Measurements from ENCODE around the gene ACTN1. TPM values are rescaled to one million over a fixed set of nuclear protein-coding genes. Genes with fewer than 3 reads are reported as not detected.
A peak's percentile ranks its signal among the peaks of the same experiment; 100 is the strongest.

Gene ACTN1
- total RNA-seq, 3 donors from 2014 or later (not counting 1 experiment from before 2014, with no cell fraction given) = 14.9 to 39.5 (median 19.6) TPM

GRCh38 chr14:68939181-68939892, 39.8 kb downstream of the ACTN1 start:
- Mint-ChIP-seq H3K36me3 (no peaks in the 10 kb centered on the region), H3K4me3 (no peak overlapping the region), H3K9me3 (no peaks in the 10 kb centered on the region), H3K4me1 (peaks cover 5 to 13% of the 10 kb centered on the region in 2 donors), H3K27me3 (ENCODE audit: low read depth in 2 of 2) (no peaks in the 10 kb centered on the region), H3K27ac (peak overlapping the region in 1 of 2 donors; percentile 18)
- intact Hi-C loops (cut with micrococcal nuclease) = no loop called here
- Histone ChIP-seq H3K27me3 (ENCODE audit: control insufficient read depth, insufficient read depth, low read length) (no peaks in the 10 kb centered on the region), H3K9me3 (ENCODE audit: control insufficient read depth, insufficient read depth, low read length) (no peaks in the 10 kb centered on the region), H3K4me1 (ENCODE audit: control insufficient read depth, insufficient read depth, low read length) (peaks cover 9% of the 10 kb centered on the region), H3K36me3 (ENCODE audit: control insufficient read depth, insufficient read depth, low read length) (no peaks in the 10 kb centered on the region), H3K4me3 (ENCODE audit: low read length) (no peak overlapping the region), H3K27ac (ENCODE audit: low read length) (no peak overlapping the region)
- ATAC-seq (no peak), DNase-seq (peak in 1 of 2 donors; percentile 34)
- TF ChIP-seq, protein P1, sequence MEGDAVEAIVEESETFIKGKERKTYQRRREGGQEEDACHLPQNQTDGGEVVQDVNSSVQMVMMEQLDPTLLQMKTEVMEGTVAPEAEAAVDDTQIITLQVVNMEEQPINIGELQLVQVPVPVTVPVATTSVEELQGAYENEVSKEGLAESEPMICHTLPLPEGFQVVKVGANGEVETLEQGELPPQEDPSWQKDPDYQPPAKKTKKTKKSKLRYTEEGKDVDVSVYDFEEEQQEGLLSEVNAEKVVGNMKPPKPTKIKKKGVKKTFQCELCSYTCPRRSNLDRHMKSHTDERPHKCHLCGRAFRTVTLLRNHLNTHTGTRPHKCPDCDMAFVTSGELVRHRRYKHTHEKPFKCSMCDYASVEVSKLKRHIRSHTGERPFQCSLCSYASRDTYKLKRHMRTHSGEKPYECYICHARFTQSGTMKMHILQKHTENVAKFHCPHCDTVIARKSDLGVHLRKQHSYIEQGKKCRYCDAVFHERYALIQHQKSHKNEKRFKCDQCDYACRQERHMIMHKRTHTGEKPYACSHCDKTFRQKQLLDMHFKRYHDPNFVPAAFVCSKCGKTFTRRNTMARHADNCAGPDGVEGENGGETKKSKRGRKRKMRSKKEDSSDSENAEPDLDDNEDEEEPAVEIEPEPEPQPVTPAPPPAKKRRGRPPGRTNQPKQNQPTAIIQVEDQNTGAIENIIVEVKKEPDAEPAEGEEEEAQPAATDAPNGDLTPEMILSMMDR (IDR thresholded peaks at IDR 0.05) = no peak
- 87% methylated on average over 11 of the region's 11 CpGs for WGBS (ENCODE audit: insufficient coverage)

GRCh38 chr14:68938271-68939150, 40.6 kb downstream of the ACTN1 start:
- no peaks in the 10 kb centered on the region for H3K36me3 Mint-ChIP-seq
- Histone ChIP-seq H3K4me1 (ENCODE audit: control insufficient read depth, insufficient read depth, low read length) (peaks cover 9% of the 10 kb centered on the region), H3K27me3 (ENCODE audit: control insufficient read depth, insufficient read depth, low read length) (no peaks in the 10 kb centered on the region), H3K4me3 (ENCODE audit: low read length) (no peak overlapping the region), H3K9me3 (ENCODE audit: control insufficient read depth, insufficient read depth, low read length) (no peaks in the 10 kb centered on the region), H3K36me3 (ENCODE audit: control insufficient read depth, insufficient read depth, low read length) (no peaks in the 10 kb centered on the region), H3K27ac (ENCODE audit: low read length) (no peak overlapping the region)
- no peaks in the 10 kb centered on the region for H3K9me3 Mint-ChIP-seq
- H3K4me1 Mint-ChIP-seq = peaks cover 5 to 13% of the 10 kb centered on the region in 2 donors
- intact Hi-C loops (cut with micrococcal nuclease) = no loop called here
- ATAC-seq (no peak), DNase-seq (no peak)
- WGBS (ENCODE audit: insufficient coverage) = 87% methylated on average over 3 of the region's 4 CpGs
- H3K27me3 Mint-ChIP-seq (ENCODE audit: low read depth in 2 of 2) = no peaks in the 10 kb centered on the region
- H3K4me3 Mint-ChIP-seq = no peak overlapping the region
- H3K27ac Mint-ChIP-seq = peak overlapping the region in 1 of 2 donors; percentile 16
- TF ChIP-seq, protein P1 (IDR thresholded peaks at IDR 0.05) = no peak

GRCh38 chr14:68937471-68938270, 41.4 kb downstream of the ACTN1 start:
- peak overlapping the region in 1 of 2 donors; percentile 16 for H3K27ac Mint-ChIP-seq
- no peak overlapping the region for H3K27ac ChIP-seq (ENCODE audit: low read length)
- DNase-seq = peak in 1 of 2 donors; percentile 39

More at GRCh38 chr14:68937471-68938270, 41.4 kb downstream of the ACTN1 start:
- H3K4me1 Mint-ChIP-seq = peaks cover 5 to 13% of the 10 kb centered on the region in 2 donors
- peaks cover 9% of the 10 kb centered on the region for H3K4me1 ChIP-seq (ENCODE audit: control insufficient read depth, insufficient read depth, low read length)
- intact Hi-C loops (cut with micrococcal nuclease) = no loop called here
- TF ChIP-seq, protein P1 (IDR thresholded peaks at IDR 0.05) = no peak
- H3K4me3 Mint-ChIP-seq = no peak overlapping the region
- no peaks in the 10 kb centered on the region for H3K9me3 Mint-ChIP-seq
- H3K36me3 Mint-ChIP-seq = no peaks in the 10 kb centered on the region
- ATAC-seq = peak in 1 of 3 donors; percentile 28
- WGBS (ENCODE audit: insufficient coverage) = 72% methylated on average over 11 of the region's 11 CpGs
- no peaks in the 10 kb centered on the region for H3K9me3 ChIP-seq (ENCODE audit: control insufficient read depth, insufficient read depth, low read length)
- H3K27me3 Mint-ChIP-seq (ENCODE audit: low read depth in 2 of 2) = no peaks in the 10 kb centered on the region
- H3K4me3 ChIP-seq (ENCODE audit: low read length) = no peak overlapping the region
- H3K27me3 ChIP-seq (ENCODE audit: control insufficient read depth, insufficient read depth, low read length) = no peaks in the 10 kb centered on the region
- H3K36me3 ChIP-seq (ENCODE audit: control insufficient read depth, insufficient read depth, low read length) = no peaks in the 10 kb centered on the region
